ENCODE results near the gene CSNK2A2. TPM values are rescaled to one million over a fixed set of nuclear protein-coding genes. Genes with fewer than 3 reads are reported as not detected.

CSNK2A2 gene
- total RNA-seq, 6 experiments from 2014 or later: 57.7 to 66.8 (median 61.2) TPM

DNA sequence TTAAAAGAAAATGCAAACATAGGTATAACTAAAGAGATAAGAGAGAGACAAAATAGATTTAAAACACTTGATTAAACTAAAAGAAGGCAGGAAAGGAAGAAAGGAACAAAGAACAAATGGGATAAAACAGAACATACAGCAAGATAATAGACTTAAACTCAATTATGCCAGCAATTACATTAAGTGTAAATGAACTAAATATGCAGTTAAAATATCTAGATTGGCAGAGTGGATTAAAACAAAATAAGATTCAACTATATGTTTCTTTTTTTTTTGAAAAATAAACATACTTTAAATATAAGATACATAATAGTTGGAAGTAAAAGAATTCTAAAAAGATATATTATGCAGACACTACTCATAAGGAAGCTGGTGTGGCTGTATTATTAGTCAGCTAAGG, 59.1 kb downstream of the CSNK2A2 start:
- peaks cover 4% of the 10 kb centered on the region for H3K27me3 Mint-ChIP-seq (ENCODE audit: insufficient read depth)

DNA sequence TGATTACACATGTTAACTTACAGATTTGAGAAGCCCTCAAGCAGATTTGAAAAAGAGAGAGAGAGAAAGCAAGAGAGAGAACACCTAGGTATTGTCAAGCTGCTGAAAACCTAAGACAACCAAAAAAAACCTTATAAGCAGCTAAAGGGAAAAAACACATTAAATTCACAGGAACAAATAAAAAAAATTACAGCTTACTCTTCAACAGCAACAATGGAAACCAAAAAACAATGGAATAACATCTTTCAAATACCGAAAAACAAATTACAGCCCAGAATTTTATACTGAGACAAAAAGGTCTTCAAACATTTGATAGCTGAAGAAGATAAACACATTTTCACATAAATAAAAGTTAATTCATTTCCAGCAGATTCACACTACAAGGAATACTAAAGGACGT, 60.3 kb downstream of the CSNK2A2 start:
- DNase-seq: no peak
- peaks cover 6% of the 10 kb centered on the region for H3K27me3 Mint-ChIP-seq (ENCODE audit: insufficient read depth)
- H3K27ac Mint-ChIP-seq: no peak overlapping the region
- TF ChIP-seq, protein P1, sequence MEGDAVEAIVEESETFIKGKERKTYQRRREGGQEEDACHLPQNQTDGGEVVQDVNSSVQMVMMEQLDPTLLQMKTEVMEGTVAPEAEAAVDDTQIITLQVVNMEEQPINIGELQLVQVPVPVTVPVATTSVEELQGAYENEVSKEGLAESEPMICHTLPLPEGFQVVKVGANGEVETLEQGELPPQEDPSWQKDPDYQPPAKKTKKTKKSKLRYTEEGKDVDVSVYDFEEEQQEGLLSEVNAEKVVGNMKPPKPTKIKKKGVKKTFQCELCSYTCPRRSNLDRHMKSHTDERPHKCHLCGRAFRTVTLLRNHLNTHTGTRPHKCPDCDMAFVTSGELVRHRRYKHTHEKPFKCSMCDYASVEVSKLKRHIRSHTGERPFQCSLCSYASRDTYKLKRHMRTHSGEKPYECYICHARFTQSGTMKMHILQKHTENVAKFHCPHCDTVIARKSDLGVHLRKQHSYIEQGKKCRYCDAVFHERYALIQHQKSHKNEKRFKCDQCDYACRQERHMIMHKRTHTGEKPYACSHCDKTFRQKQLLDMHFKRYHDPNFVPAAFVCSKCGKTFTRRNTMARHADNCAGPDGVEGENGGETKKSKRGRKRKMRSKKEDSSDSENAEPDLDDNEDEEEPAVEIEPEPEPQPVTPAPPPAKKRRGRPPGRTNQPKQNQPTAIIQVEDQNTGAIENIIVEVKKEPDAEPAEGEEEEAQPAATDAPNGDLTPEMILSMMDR (IDR thresholded peaks at IDR 0.05): no peak
- peaks cover 21% of the 10 kb centered on the region for H3K9me3 Mint-ChIP-seq
- peaks cover 17% of the 10 kb centered on the region; the same call in 1 of the 2 replicates for H3K36me3 Mint-ChIP-seq (ENCODE audit: low read depth)
- H3K4me1 Mint-ChIP-seq (ENCODE audit: low read depth): peaks cover 3% of the 10 kb centered on the region
- no peak overlapping the region for H3K4me3 Mint-ChIP-seq

More for the DNA sequence above, 59.1 kb downstream of the CSNK2A2 start:
- peaks cover 14% of the 10 kb centered on the region for H3K4me1 Mint-ChIP-seq (ENCODE audit: low read depth)
- no peak for DNase-seq
- H3K36me3 Mint-ChIP-seq (ENCODE audit: low read depth): peaks cover 17% of the 10 kb centered on the region; the same call in 1 of the 2 replicates
- no peak overlapping the region for H3K4me3 Mint-ChIP-seq
- H3K9me3 Mint-ChIP-seq: peaks cover 21% of the 10 kb centered on the region
- TF ChIP-seq, protein P1 (IDR thresholded peaks at IDR 0.05): no peak
- no peak overlapping the region for H3K27ac Mint-ChIP-seq

DNA sequence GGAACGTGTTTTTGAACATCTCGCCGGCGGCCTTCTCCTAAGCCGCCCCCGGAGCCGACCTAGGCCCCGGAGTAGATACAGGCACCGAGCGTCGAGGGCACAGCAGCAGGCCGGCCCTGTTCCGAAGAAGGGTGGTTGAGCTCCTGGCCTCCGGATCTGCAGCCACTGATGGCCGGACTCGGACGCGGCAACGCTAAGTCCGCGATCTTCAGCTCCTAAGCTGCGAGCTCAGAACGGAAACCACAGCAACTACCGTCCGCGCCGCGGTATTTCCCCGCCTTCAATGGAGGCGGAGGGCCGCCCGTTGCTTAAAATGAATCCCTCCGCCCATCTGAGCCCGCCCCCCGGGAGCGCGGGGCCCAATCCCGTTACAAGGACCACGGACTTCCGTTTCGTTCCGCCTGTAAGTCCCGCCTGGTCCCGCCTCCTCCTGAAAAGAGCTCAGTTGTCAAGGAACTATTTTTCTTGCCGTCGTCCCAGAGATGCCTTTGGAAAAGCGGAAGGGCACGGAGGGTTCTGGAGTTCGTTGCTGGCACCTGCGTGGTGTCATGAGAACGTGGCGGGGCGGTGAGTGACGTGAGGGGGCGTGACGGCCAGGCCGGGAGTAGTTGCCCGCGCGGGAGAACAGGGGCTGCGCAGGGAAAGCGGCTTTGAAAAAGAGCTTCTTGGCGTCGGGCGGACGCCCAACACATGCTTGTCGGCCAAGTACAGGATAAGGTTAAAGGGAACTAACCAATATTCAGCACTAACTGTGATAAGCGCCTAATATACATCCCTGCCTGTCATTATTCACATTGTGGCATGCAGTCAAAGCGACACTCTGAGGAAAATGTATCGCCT, 68.6 kb downstream of the CSNK2A2 start, which contains the start of gene CFAP20:
CFAP20 (minus strand) TSS at position 285 of the 840 bp plus-strand sequence; CDS start at position 19, 266 bp downstream.
- Mint-ChIP-seq H3K27ac (peak within 1 kb of the TSS; percentile 98), H3K36me3 (ENCODE audit: low read depth) (peaks cover 6% of the 10 kb centered on the region; the same call in 1 of the 2 replicates), H3K27me3 (ENCODE audit: insufficient read depth) (peaks cover 4% of the 10 kb centered on the region), H3K4me3 (peak within 1 kb of the TSS; percentile 95), H3K4me1 (ENCODE audit: low read depth) (peaks cover 45% of the 10 kb centered on the region), H3K9me3 (peaks cover 6% of the 10 kb centered on the region; the same call in 1 of the 2 replicates)
- TF ChIP-seq, protein P1 (IDR thresholded peaks at IDR 0.05): no peak
- peak; percentile 100 for DNase-seq

DNA sequence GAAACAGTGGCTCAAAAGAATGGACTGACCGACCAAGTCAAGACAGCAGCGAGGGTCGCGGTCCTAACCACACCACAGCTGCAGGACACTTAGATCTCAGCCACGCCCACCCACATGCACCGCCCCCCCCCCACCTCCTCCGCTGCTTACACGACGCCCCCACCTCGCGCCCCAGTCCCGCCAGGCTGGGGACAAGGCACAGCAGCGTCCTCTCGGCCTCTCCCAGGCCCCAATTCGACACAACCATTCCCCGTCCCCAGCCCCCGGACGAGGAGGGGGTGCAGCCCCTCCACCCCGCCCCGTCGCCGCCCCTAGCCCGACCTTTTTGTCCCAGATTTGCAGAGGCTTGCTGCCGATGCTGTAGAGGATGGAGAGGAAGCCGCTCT, 69.2 kb downstream of the CSNK2A2 start:
- H3K36me3 Mint-ChIP-seq (ENCODE audit: low read depth): peaks cover 6% of the 10 kb centered on the region; the same call in 1 of the 2 replicates
- no peak for DNase-seq
- peak overlapping the region; percentile 95 for H3K4me3 Mint-ChIP-seq
- H3K27me3 Mint-ChIP-seq (ENCODE audit: insufficient read depth): peaks cover 4% of the 10 kb centered on the region
- TF ChIP-seq, protein P1 (IDR thresholded peaks at IDR 0.05): no peak
- peaks cover 6% of the 10 kb centered on the region; the same call in 1 of the 2 replicates for H3K9me3 Mint-ChIP-seq
- peak overlapping the region; percentile 98 for H3K27ac Mint-ChIP-seq
- peaks cover 51% of the 10 kb centered on the region for H3K4me1 Mint-ChIP-seq (ENCODE audit: low read depth)

DNA sequence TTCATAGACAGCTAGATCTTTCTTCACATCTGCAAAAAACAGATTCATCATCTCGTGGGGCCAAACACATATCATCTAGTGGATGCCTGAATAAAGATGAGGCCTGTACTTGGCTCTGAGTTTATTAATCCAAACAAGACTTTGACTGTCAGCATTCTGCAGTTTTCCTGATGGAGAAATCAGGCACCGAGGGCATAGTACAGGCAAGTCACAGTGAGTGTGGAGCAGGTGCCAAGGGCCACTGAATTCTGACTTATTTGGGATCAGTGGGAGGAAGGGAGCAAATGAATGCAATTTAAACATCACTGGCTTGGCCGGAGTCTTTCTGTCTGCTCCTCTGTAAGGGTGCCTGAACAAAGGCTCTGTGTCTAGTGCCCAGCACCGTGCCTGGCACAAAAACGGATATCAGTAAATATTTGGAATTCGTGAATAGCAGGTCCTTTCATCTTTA, 69.7 kb downstream of the CSNK2A2 start:
- TF ChIP-seq, protein P1 (IDR thresholded peaks at IDR 0.05): no peak
- peak overlapping the region; percentile 98 for H3K27ac Mint-ChIP-seq
- peaks cover 2% of the 10 kb centered on the region; the same call in 1 of the 2 replicates for H3K27me3 Mint-ChIP-seq (ENCODE audit: insufficient read depth)
- peaks cover 6% of the 10 kb centered on the region; the same call in 1 of the 2 replicates for H3K9me3 Mint-ChIP-seq
- peaks cover 53% of the 10 kb centered on the region for H3K4me1 Mint-ChIP-seq (ENCODE audit: low read depth)
- H3K36me3 Mint-ChIP-seq (ENCODE audit: low read depth): peaks cover 6% of the 10 kb centered on the region; the same call in 1 of the 2 replicates
- no peak for DNase-seq
- H3K4me3 Mint-ChIP-seq: peak overlapping the region; percentile 95

Measured in HFFc6 (cell line).